CD4-positive, CD25-positive, alpha-beta regulatory T cell (primary cell): ENCODE data around the gene IFI16. TPM values are rescaled to one million over a fixed set of nuclear protein-coding genes. Genes with fewer than 3 reads are reported as not detected.

Experiments used
- ATAC-seq, 2 donors: fragments of 150-1000 bp; cut with Tn5 transposase; one replicate each; pipeline ENCODE4 v1.10.0; 2021; ENCODE audit warnings: low read depth in 2 of 2, moderate number of reproducible peaks in 2 of 2, moderate library complexity in 1 of 2
- DNase-seq, 3 donors: peaks; one replicate each; pipeline versions ENCODE4 v3.0.0 to v3.0.0-alpha.2; 2012 to 2022; ENCODE audit warnings: mixed read lengths in 1 of 3
- H3K27ac ChIP-seq: one replicate; pipeline ENCODE4 v1.7.0; 2013; ENCODE audit warnings: mild to moderate bottlenecking, low read length; ENCODE audit not compliant: insufficient read depth, poor library complexity, severe bottlenecking
- H3K27me3 ChIP-seq: one replicate; pipeline ENCODE4 v1.7.0; 2013; ENCODE audit warnings: low read length; ENCODE audit not compliant: control insufficient read depth, insufficient read depth
- H3K36me3 ChIP-seq: one replicate; pipeline ENCODE4 v1.7.0; 2013; ENCODE audit warnings: mild to moderate bottlenecking, low read length, moderate library complexity; ENCODE audit not compliant: control insufficient read depth, insufficient read depth
- H3K4me1 ChIP-seq: 2 replicates; pipeline ENCODE4 v1.7.0; 2013; ENCODE audit warnings: mild to moderate bottlenecking, low read length; ENCODE audit not compliant: insufficient read depth, control insufficient read depth, poor library complexity, severe bottlenecking
- H3K4me3 ChIP-seq: one replicate; pipeline ENCODE4 v1.7.0; 2013; ENCODE audit warnings: low read depth, mild to moderate bottlenecking, low read length, moderate library complexity
- H3K9me3 ChIP-seq, 2 experiments: 1 replicate in 1 of 2; 2 replicates in 1 of 2; pipeline ENCODE4 v1.7.0; 2013; ENCODE audit warnings: low read length in 2 of 2, mild to moderate bottlenecking in 1 of 2, moderate library complexity in 1 of 2; ENCODE audit not compliant: control insufficient read depth in 2 of 2
- H3K27ac Mint-ChIP-seq, 3 donors: one replicate each; pipeline ENCODE4 v1.8.0; 2020 to 2022; ENCODE audit warnings: mild to moderate bottlenecking in 3 of 3, mixed read lengths in 3 of 3, moderate library complexity in 2 of 3
- H3K27me3 Mint-ChIP-seq: one replicate; pipeline ENCODE4 v1.8.0; 2022; ENCODE audit warnings: mild to moderate bottlenecking, mixed read lengths
- H3K36me3 Mint-ChIP-seq: one replicate; pipeline ENCODE4 v1.8.0; 2020; ENCODE audit warnings: mixed read lengths
- H3K4me1 Mint-ChIP-seq, 4 donors: one replicate each; pipeline ENCODE4 v1.8.0; 2020 to 2022; ENCODE audit warnings: mixed read lengths in 4 of 4, mild to moderate bottlenecking in 1 of 4
- H3K4me3 Mint-ChIP-seq, 4 donors: one replicate each; pipeline ENCODE4 v1.8.0; 2020 to 2022; ENCODE audit warnings: mild to moderate bottlenecking in 4 of 4, mixed read lengths in 4 of 4, moderate library complexity in 3 of 4
- H3K9me3 Mint-ChIP-seq, 7 donors: one replicate each; pipeline ENCODE4 v1.8.0; 2020 to 2022; ENCODE audit warnings: mixed read lengths in 7 of 7, mild to moderate bottlenecking in 3 of 7, moderate library complexity in 2 of 7
- polyA plus RNA-seq, 4 donors: library from polyadenylated mRNA; unstranded; fragments of 300-500 nt; fragmentation: Illumina TruSeq; gene quantifications; one replicate each; pipeline ENCODE4 v1.2.3, GENCODE V29; 2021
- total RNA-seq: library from RNA; stranded (reverse); gene quantifications from one replicate; pipeline ENCODE4 v1.2.3, GENCODE V29; 2022

The IFI16 gene
- total and polyA plus RNA-seq, 5 donors from 2014 or later: 90.4 to 130 (median 108) TPM

DNA sequence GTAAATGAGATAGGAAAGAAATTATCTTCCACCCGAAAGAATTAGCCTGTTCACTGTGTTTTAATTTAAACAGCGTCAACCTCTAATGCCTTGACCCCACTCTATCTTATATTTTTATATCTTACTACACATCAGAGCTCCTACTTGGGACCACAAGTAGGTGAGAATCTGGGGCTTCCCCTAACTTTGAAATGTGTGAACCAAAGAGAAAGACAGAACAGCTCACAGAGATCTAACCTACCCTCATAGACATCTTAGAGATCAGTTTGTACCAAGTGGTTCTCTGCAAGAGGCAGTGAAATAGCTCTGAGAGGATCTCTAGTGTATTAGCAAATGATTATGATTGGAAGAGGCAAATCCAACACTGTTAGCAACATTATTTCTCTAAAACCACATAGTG lies 31.0 kb upstream of the IFI16 start:
- Mint-ChIP-seq H3K4me1 (peaks cover 5 to 39% (median 22%) of the 10 kb centered on the region in 4 donors), H3K36me3 (peaks cover 80% of the 10 kb centered on the region), H3K27me3 (no peaks in the 10 kb centered on the region), H3K9me3 (peaks cover 2 to 39% (median 12%) of the 10 kb centered on the region in 7 donors), H3K27ac (no peak overlapping the region), H3K4me3 (no peak overlapping the region)
- H3K36me3 ChIP-seq: peaks cover 77% of the 10 kb centered on the region
- DNase-seq (no peak), ATAC-seq (no peak)
- peaks cover 22 to 24% of the 10 kb centered on the region in 2 experiments for H3K9me3 ChIP-seq
- no peak overlapping the region for H3K27ac ChIP-seq
- no peaks in the 10 kb centered on the region for H3K4me1 ChIP-seq
- no peaks in the 10 kb centered on the region for H3K27me3 ChIP-seq
- no peak overlapping the region for H3K4me3 ChIP-seq

DNA sequence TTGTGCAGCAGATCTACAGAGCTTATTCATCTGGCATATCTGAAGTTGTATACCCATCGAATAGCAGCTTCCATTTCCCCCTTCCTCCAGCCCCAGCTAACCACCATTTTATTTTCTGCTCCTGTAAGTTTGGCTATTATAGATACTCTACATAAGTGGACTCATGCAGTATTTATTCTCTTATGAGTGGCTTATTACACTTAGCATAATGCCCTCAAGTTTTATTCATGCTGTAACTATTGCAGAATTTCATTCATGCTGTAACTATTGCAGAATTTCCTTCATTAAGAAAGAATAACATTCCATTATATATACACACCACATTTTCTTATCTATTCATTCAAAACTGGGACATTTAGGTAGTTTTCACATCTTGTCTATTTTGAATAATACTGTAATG lies 30.5 kb upstream of the IFI16 start:
- Histone ChIP-seq H3K36me3 (peaks cover 78% of the 10 kb centered on the region), H3K27ac (no peak overlapping the region), H3K9me3 (peaks cover 25% of the 10 kb centered on the region in 2 experiments), H3K4me3 (no peak overlapping the region), H3K4me1 (no peaks in the 10 kb centered on the region), H3K27me3 (no peaks in the 10 kb centered on the region)
- no peak for DNase-seq
- no peak for ATAC-seq
- H3K4me1 Mint-ChIP-seq: peaks cover 7 to 40% (median 24%) of the 10 kb centered on the region in 4 donors
- H3K27ac Mint-ChIP-seq: no peak overlapping the region
- H3K36me3 Mint-ChIP-seq: peaks cover 80% of the 10 kb centered on the region
- H3K4me3 Mint-ChIP-seq: no peak overlapping the region
- no peaks in the 10 kb centered on the region for H3K27me3 Mint-ChIP-seq
- peaks cover 2 to 42% (median 12%) of the 10 kb centered on the region in 7 donors for H3K9me3 Mint-ChIP-seq

DNA sequence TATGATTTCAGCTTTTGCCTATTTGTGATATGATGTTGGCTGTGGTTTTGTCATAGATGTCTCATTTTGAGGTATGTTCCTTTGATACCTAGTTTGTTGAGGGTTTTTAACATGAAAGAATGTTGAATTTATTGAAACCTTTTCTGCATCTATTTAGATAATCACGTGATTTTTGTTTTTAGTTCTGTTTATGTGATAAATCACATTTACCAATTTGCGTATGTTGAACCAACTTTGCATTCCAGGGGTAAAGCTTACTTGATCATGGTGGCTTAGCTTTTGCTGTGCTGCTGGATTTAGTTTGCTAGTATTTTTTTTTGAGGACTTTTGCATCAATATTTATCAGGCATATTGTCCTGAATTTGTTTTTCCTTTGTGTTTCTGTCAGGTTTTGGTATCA lies 26.5 kb upstream of the IFI16 start:
- peaks cover 74% of the 10 kb centered on the region for H3K36me3 ChIP-seq
- ATAC-seq (no peak), DNase-seq (no peak)
- H3K27me3 ChIP-seq: no peaks in the 10 kb centered on the region
- H3K4me1 ChIP-seq: no peaks in the 10 kb centered on the region
- H3K27ac ChIP-seq: no peak overlapping the region
- H3K9me3 ChIP-seq: peaks cover 29 to 35% of the 10 kb centered on the region in 2 experiments
- H3K4me1 Mint-ChIP-seq: peaks cover 9 to 49% (median 29%) of the 10 kb centered on the region in 4 donors
- H3K4me3 ChIP-seq: no peak overlapping the region
- no peaks in the 10 kb centered on the region for H3K27me3 Mint-ChIP-seq
- no peak overlapping the region for H3K4me3 Mint-ChIP-seq
- peaks cover 74% of the 10 kb centered on the region for H3K36me3 Mint-ChIP-seq
- H3K27ac Mint-ChIP-seq: peak overlapping the region in 1 of 3 donors; percentile 67
- H3K9me3 Mint-ChIP-seq: peaks cover 2 to 54% (median 15%) of the 10 kb centered on the region in 7 donors

DNA sequence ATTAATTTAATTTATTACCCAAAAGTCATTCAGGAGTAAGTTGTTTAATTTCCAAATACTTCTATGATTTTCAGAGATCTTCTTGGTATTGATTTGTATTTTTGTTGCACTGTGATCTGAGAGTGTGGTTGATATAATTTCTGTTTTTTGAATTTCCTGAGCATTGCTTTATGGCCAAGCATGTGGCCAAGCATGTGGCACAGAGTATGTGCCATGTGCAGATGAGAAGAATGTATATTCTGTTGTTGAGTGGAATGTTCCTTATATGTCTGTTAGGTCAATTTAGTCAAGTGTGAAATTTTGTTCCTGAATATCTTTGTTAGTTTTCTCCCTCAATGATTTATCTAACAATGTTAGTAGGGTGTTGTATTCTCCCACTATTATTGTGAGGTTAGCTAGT lies 25.3 kb upstream of the IFI16 start:
- no peak for ATAC-seq
- H3K36me3 ChIP-seq: peaks cover 73% of the 10 kb centered on the region
- no peaks in the 10 kb centered on the region for H3K4me1 ChIP-seq
- peaks cover 20 to 57% (median 32%) of the 10 kb centered on the region in 4 donors for H3K4me1 Mint-ChIP-seq
- H3K27ac ChIP-seq: no peak overlapping the region
- peaks cover 75% of the 10 kb centered on the region for H3K36me3 Mint-ChIP-seq
- no peak overlapping the region for H3K4me3 ChIP-seq
- H3K4me3 Mint-ChIP-seq: no peak overlapping the region
- no peaks in the 10 kb centered on the region for H3K27me3 ChIP-seq
- no peaks in the 10 kb centered on the region for H3K27me3 Mint-ChIP-seq
- DNase-seq: no peak
- peaks cover 0 to 47% (median 15%) of the 10 kb centered on the region in 7 donors for H3K9me3 Mint-ChIP-seq
- H3K27ac Mint-ChIP-seq: no peak overlapping the region
- peaks cover 29 to 32% of the 10 kb centered on the region in 2 experiments for H3K9me3 ChIP-seq

DNA sequence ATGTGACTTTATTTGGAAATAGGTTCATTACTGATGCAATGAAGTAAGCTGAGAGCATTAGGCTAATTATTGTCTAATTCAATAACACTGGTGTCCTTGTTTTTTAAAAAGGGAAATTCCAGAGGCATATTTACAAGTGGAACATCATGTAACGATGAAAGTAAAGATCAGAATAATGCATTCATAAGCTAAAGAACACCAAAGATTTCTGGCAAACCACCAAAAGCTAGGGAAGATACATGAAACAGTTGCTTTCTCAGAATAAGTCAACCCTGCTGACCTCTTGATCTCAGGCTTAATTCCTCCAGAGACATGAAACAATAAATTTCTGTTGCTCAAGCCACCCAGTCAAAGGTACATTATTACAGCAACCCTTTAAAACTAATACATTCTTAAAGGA lies 20.3 kb upstream of the IFI16 start:
- Mint-ChIP-seq H3K36me3 (peaks cover 74% of the 10 kb centered on the region), H3K4me3 (no peak overlapping the region), H3K4me1 (peaks cover 17 to 29% (median 23%) of the 10 kb centered on the region in 4 donors), H3K9me3 (peaks cover 1 to 29% (median 9%) of the 10 kb centered on the region in 7 donors), H3K27me3 (no peaks in the 10 kb centered on the region), H3K27ac (peak overlapping the region in 1 of 3 donors; percentile 81)
- H3K4me1 ChIP-seq: no peaks in the 10 kb centered on the region
- no peak overlapping the region for H3K27ac ChIP-seq
- H3K4me3 ChIP-seq: no peak overlapping the region
- peaks cover 6 to 7% of the 10 kb centered on the region in 2 experiments for H3K9me3 ChIP-seq
- ATAC-seq (no peak), DNase-seq (no peak)
- no peaks in the 10 kb centered on the region for H3K27me3 ChIP-seq
- peaks cover 72% of the 10 kb centered on the region for H3K36me3 ChIP-seq

DNA sequence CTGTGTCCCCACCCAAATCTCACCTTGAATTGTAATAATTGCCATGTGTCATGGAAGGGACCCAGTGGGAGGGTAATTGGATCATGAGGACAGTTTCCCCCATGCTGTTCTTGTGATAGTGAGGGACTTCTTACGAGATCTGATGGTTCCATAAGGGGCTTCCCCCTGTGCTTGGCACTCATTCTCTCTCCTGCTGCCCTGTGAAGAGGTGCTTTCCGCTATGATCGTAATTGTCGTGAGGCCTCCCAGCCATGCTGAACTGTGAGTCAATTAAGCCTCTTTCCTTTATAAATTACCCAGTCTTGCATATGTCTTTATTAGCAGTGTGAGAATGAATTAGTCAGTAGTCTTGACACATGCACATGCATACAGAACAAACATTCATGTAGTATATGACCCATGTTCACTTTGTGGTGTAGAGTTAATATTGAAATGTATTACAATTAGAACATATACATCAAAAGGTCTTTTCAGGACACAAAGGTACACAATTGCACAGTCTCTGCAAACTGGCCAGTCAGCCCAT lies 16.9 kb upstream of the IFI16 start:
- no peak overlapping the region for H3K4me3 ChIP-seq

DNA sequence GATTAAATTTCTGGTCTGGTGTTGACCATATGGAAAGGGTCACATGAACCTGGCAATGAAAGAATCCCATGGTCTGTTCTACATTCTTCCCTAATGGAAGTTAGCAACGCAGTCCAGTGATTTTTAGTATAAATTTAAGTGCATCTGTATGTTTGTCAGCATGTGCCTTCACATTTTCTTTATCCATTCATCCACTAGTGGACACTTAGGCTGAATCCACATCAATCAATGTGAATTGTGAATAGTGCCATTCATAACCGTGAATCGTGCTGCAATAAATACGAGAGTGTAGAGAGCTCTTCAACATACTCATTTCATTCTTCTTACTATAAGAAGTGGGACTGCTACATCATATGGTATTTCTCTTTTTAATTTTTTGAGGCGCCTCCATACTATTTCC lies 12.7 kb upstream of the IFI16 start:
- peaks cover 24 to 43% (median 42%) of the 10 kb centered on the region in 4 donors for H3K4me1 Mint-ChIP-seq
- Histone ChIP-seq H3K36me3 (peaks cover 19% of the 10 kb centered on the region), H3K27ac (peak overlapping the region; percentile 1), H3K4me1 (peaks cover 28% of the 10 kb centered on the region), H3K4me3 (peak overlapping the region; percentile 29), H3K9me3 (peaks cover 0 to 4% of the 10 kb centered on the region in 2 experiments), H3K27me3 (no peaks in the 10 kb centered on the region)
- peaks cover 33% of the 10 kb centered on the region for H3K36me3 Mint-ChIP-seq
- H3K27me3 Mint-ChIP-seq: no peaks in the 10 kb centered on the region
- H3K9me3 Mint-ChIP-seq: peaks cover 0 to 17% (median 2%) of the 10 kb centered on the region in 7 donors
- ATAC-seq (no peak), DNase-seq (no peak)
- peak overlapping the region; percentile 51 to 97 (median 79) for H3K27ac Mint-ChIP-seq
- H3K4me3 Mint-ChIP-seq: peak overlapping the region in 1 of 4 donors; percentile 34

More for the DNA sequence above, 16.9 kb upstream of the IFI16 start:
- peaks cover 46% of the 10 kb centered on the region for H3K36me3 ChIP-seq
- H3K27ac ChIP-seq: no peak overlapping the region
- peak overlapping the region in 1 of 3 donors; percentile 70 for H3K27ac Mint-ChIP-seq
- no peak for ATAC-seq
- no peaks in the 10 kb centered on the region for H3K27me3 Mint-ChIP-seq
- H3K4me3 Mint-ChIP-seq: no peak overlapping the region
- peaks cover 35 to 46% (median 41%) of the 10 kb centered on the region in 4 donors for H3K4me1 Mint-ChIP-seq
- peaks cover 0 to 4% of the 10 kb centered on the region in 2 experiments for H3K9me3 ChIP-seq
- DNase-seq: no peak
- peaks cover 0 to 21% (median 7%) of the 10 kb centered on the region in 7 donors for H3K9me3 Mint-ChIP-seq
- peaks cover 62% of the 10 kb centered on the region for H3K36me3 Mint-ChIP-seq
- no peaks in the 10 kb centered on the region for H3K27me3 ChIP-seq
- H3K4me1 ChIP-seq: peaks cover 20% of the 10 kb centered on the region
